ENCODE data around the gene GINS1. TPM values are rescaled to one million over a fixed set of nuclear protein-coding genes. Genes with fewer than 3 reads are reported as not detected.

GINS1 gene
- total RNA-seq, 1 donor from 2014 or later = 5.4 TPM

GRCh38 chr20:25422032-25422431 is 14.6 kb downstream of the GINS1 start:
- no peak overlapping the region for H3K4me3 Mint-ChIP-seq
- ChIA-PET CTCF (no interaction called here), POLR2A (no interaction called here)
- no peaks in the 10 kb centered on the region for H3K27me3 Mint-ChIP-seq
- DNase-seq = no peak
- H3K36me3 Mint-ChIP-seq (ENCODE audit: low read depth) = no peaks in the 10 kb centered on the region
- no peak for ATAC-seq (ENCODE audit: low read depth)
- intact Hi-C loops (cut with micrococcal nuclease) = no loop called here
- H3K9me3 Mint-ChIP-seq = no peaks in the 10 kb centered on the region
- H3K27ac Mint-ChIP-seq = no peak overlapping the region
- TF ChIP-seq CTCF (IDR thresholded peaks at IDR 0.05) = no peak
- H3K4me1 Mint-ChIP-seq = no peaks in the 10 kb centered on the region

- ChIA-PET CTCF (interaction anchor here (1.3 kb wide), 1 partner anchor 25 kb away, joined by 3 read pairs; no protein-coding TSS in a partner anchor), POLR2A (no interaction called here)
- H3K27me3 Mint-ChIP-seq = no peaks in the 10 kb centered on the region
- H3K27ac Mint-ChIP-seq = no peak overlapping the region
- no peaks in the 10 kb centered on the region for H3K4me1 Mint-ChIP-seq
- H3K9me3 Mint-ChIP-seq = no peaks in the 10 kb centered on the region
- H3K4me3 Mint-ChIP-seq = no peak overlapping the region
- intact Hi-C loops (cut with micrococcal nuclease) = no loop called here
- TF ChIP-seq CTCF (IDR thresholded peaks at IDR 0.05) = no peak
- ATAC-seq (ENCODE audit: low read depth) (no peak), DNase-seq (no peak)
- peaks cover 4% of the 10 kb centered on the region for H3K36me3 Mint-ChIP-seq (ENCODE audit: low read depth)
Observed at GRCh38 chr20:25424536-25424935, 17.1 kb downstream of the GINS1 start.

GRCh38 chr20:25437153-25437581 is 29.7 kb downstream of the GINS1 start:
- Mint-ChIP-seq H3K4me3 (no peak overlapping the region), H3K9me3 (no peaks in the 10 kb centered on the region), H3K27me3 (no peaks in the 10 kb centered on the region), H3K36me3 (ENCODE audit: low read depth) (no peaks in the 10 kb centered on the region), H3K4me1 (peaks cover 14% of the 10 kb centered on the region), H3K27ac (no peak overlapping the region)
- DNase-seq = no peak
- ATAC-seq (ENCODE audit: low read depth) = no peak
- TF ChIP-seq CTCF (IDR thresholded peaks at IDR 0.05) = no peak
- ChIA-PET CTCF (no interaction called here), POLR2A (no interaction called here)
- intact Hi-C loops (cut with micrococcal nuclease) = no loop called here

GRCh38 chr20:25439328-25439727 is 31.9 kb downstream of the GINS1 start:
- no peaks in the 10 kb centered on the region for H3K27me3 Mint-ChIP-seq
- ChIA-PET POLR2A (no interaction called here), CTCF (no interaction called here)
- peak; percentile 28 for ATAC-seq (ENCODE audit: low read depth)
- no peak for DNase-seq
- TF ChIP-seq CTCF (IDR thresholded peaks at IDR 0.05) = no peak
- H3K9me3 Mint-ChIP-seq = no peaks in the 10 kb centered on the region
- intact Hi-C loops (cut with micrococcal nuclease) = no loop called here
- H3K36me3 Mint-ChIP-seq (ENCODE audit: low read depth) = no peaks in the 10 kb centered on the region
- H3K4me3 Mint-ChIP-seq = no peak overlapping the region
- peak overlapping the region; percentile 7 for H3K27ac Mint-ChIP-seq
- H3K4me1 Mint-ChIP-seq = peaks cover 14% of the 10 kb centered on the region

- DNase-seq (no peak), ATAC-seq (ENCODE audit: low read depth) (no peak)
- ChIA-PET POLR2A (no interaction called here), CTCF (no interaction called here)
- Mint-ChIP-seq H3K9me3 (no peaks in the 10 kb centered on the region), H3K27me3 (no peaks in the 10 kb centered on the region), H3K36me3 (ENCODE audit: low read depth) (peaks cover 7% of the 10 kb centered on the region), H3K27ac (no peak overlapping the region), H3K4me3 (no peak overlapping the region), H3K4me1 (peaks cover 6% of the 10 kb centered on the region)
- intact Hi-C loops (cut with micrococcal nuclease) = no loop called here
- TF ChIP-seq CTCF (IDR thresholded peaks at IDR 0.05) = no peak
Observed at GRCh38 chr20:25444556-25444955, 37.1 kb downstream of the GINS1 start.
